Nephron (organoid): Measurements from ENCODE around the gene SYCN.
"Not testable (repeated sequence)": the region's sequence is repeated elsewhere in the genome, so short reads cannot be mapped to it uniquely, and the experiment has no call there.

Source experiments
- H3K27ac Mint-ChIP-seq, 3 experiments: 2 replicates each; pipeline ENCODE4 v1.8.0; 2020; ENCODE audit warnings: mixed read lengths in 3 of 3, mild to moderate bottlenecking in 2 of 3, moderate library complexity in 1 of 3
- H3K27me3 Mint-ChIP-seq: 2 replicates; pipeline ENCODE4 v1.8.0; 2021; ENCODE audit warnings: low read depth, mild to moderate bottlenecking, moderate library complexity, mixed read lengths
- H3K36me3 Mint-ChIP-seq: 2 replicates; pipeline ENCODE4 v1.8.0; 2020; ENCODE audit warnings: low read depth, mixed read lengths
- H3K4me1 Mint-ChIP-seq: 2 replicates; pipeline ENCODE4 v1.8.0; 2020; ENCODE audit warnings: mixed read lengths
- H3K4me3 Mint-ChIP-seq, 3 experiments: 2 replicates each; pipeline ENCODE4 v1.8.0; 2020; ENCODE audit warnings: mild to moderate bottlenecking in 3 of 3, mixed read lengths in 3 of 3, moderate library complexity in 2 of 3
- H3K9me3 Mint-ChIP-seq: 2 replicates; pipeline ENCODE4 v1.8.0; 2020; ENCODE audit warnings: mixed read lengths
- CTCF ChIP-seq, 3 experiments: fragments of 200-600 bp; sonication (generic); IDR thresholded peaks; one replicate each; pipeline ENCODE4 v1.5.0; 2021; ENCODE audit warnings: antibody characterized with exemption in 3 of 3; ENCODE audit not compliant: unreplicated experiment in 3 of 3

Gene SYCN

GRCh38 chr19:39230096-39230764 is 26.2 kb upstream of the SYCN start:
- Mint-ChIP-seq H3K9me3 (no peaks in the 10 kb centered on the region), H3K27ac (no peak overlapping the region)

GRCh38 chr19:39224910-39225309 is 20.8 kb upstream of the SYCN start:
- H3K9me3 Mint-ChIP-seq: peaks cover 4% of the 10 kb centered on the region
- H3K4me1 Mint-ChIP-seq: no peaks in the 10 kb centered on the region

More at GRCh38 chr19:39230096-39230764, 26.2 kb upstream of the SYCN start:
- H3K4me3 Mint-ChIP-seq: no peak overlapping the region
- TF ChIP-seq CTCF (IDR thresholded peaks at IDR 0.05; ENCODE audit: unreplicated experiment in 3 of 3): no peak
- no peaks in the 10 kb centered on the region for H3K36me3 Mint-ChIP-seq
- no peaks in the 10 kb centered on the region for H3K4me1 Mint-ChIP-seq
- H3K27me3 Mint-ChIP-seq: peaks cover 54% of the 10 kb centered on the region

GRCh38 chr19:39223703-39224279 is 19.7 kb upstream of the SYCN start:
- Mint-ChIP-seq H3K27me3 (peaks cover 55% of the 10 kb centered on the region), H3K4me1 (no peaks in the 10 kb centered on the region), H3K4me3 (no peak overlapping the region), H3K36me3 (no peaks in the 10 kb centered on the region), H3K27ac (no peak overlapping the region), H3K9me3 (peaks cover 4% of the 10 kb centered on the region)
- TF ChIP-seq CTCF (IDR thresholded peaks at IDR 0.05; ENCODE audit: unreplicated experiment in 3 of 3): no peak

More at GRCh38 chr19:39224910-39225309, 20.8 kb upstream of the SYCN start:
- Mint-ChIP-seq H3K27ac (no peak overlapping the region), H3K4me3 (no peak overlapping the region), H3K27me3 (peaks cover 49% of the 10 kb centered on the region), H3K36me3 (no peaks in the 10 kb centered on the region)
- TF ChIP-seq CTCF (IDR thresholded peaks at IDR 0.05; ENCODE audit: unreplicated experiment in 3 of 3): no peak

GRCh38 chr19:39219108-39219507 is 15.0 kb upstream of the SYCN start:
- not testable (repeated sequence) for H3K4me3 Mint-ChIP-seq, H3K27ac Mint-ChIP-seq, H3K36me3 Mint-ChIP-seq, H3K4me1 Mint-ChIP-seq
- H3K9me3 Mint-ChIP-seq: peaks cover 14% of the 10 kb centered on the region
- peaks cover 26% of the 10 kb centered on the region for H3K27me3 Mint-ChIP-seq

- H3K9me3 Mint-ChIP-seq: peaks cover 9% of the 10 kb centered on the region
- no peak for TF ChIP-seq CTCF (IDR thresholded peaks at IDR 0.05; ENCODE audit: unreplicated experiment in 3 of 3)
- H3K36me3 Mint-ChIP-seq: no peaks in the 10 kb centered on the region
- peak overlapping the region in 1 of 3 experiments; percentile 53 for H3K27ac Mint-ChIP-seq
- no peaks in the 10 kb centered on the region for H3K4me1 Mint-ChIP-seq
- peaks cover 20% of the 10 kb centered on the region for H3K27me3 Mint-ChIP-seq
- no peak overlapping the region for H3K4me3 Mint-ChIP-seq
Observed at GRCh38 chr19:39218230-39219007, 14.4 kb upstream of the SYCN start.

- Mint-ChIP-seq H3K4me1 (no peaks in the 10 kb centered on the region), H3K4me3 (no peak overlapping the region), H3K27me3 (peaks cover 14% of the 10 kb centered on the region), H3K36me3 (no peaks in the 10 kb centered on the region), H3K27ac (no peak overlapping the region), H3K9me3 (peaks cover 9% of the 10 kb centered on the region)
- TF ChIP-seq CTCF (IDR thresholded peaks at IDR 0.05; ENCODE audit: unreplicated experiment in 3 of 3): no peak
Observed at GRCh38 chr19:39217094-39217493, 13.0 kb upstream of the SYCN start.

- not testable (repeated sequence) for H3K9me3 Mint-ChIP-seq, H3K36me3 Mint-ChIP-seq, H3K27me3 Mint-ChIP-seq, H3K4me3 Mint-ChIP-seq, H3K27ac Mint-ChIP-seq, H3K4me1 Mint-ChIP-seq
Observed at GRCh38 chr19:39215323-39215722, 11.3 kb upstream of the SYCN start.
